ENCODE results near the gene JMY. TPM values are rescaled to one million over a fixed set of nuclear protein-coding genes. Genes with fewer than 3 reads are reported as not detected.

JMY gene
- total RNA-seq, 1 donor from 2014 or later: 12.0 TPM

- intact Hi-C loops (cut with DNase I): no loop called here
Observed at GRCh38 chr5:79255786-79256557, 20.0 kb downstream of the JMY start.

DNA sequence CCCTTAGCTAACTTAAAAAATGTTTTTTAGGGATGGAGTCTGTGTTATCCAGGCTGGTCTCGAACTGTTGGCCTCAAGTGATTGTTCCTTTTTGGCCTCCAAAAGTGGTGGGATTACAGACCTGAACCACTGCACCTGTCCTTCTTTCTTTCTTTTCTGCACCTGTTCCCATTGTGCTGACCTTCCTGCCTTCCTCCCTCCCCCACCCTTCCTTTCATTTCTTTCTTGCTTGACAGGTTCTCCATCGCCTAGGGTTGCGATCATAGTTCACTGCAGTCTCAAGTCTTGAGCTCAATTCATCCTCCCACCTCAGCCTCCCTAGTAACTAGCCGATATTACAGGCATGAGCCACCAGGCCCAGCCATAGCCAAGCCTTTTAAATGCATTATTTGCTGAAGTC is 20.6 kb downstream of the JMY start:
- TF ChIP-seq POLR2A (IDR thresholded peaks at IDR 0.05) (no peak), POLR2AphosphoS5 (IDR thresholded peaks at IDR 0.05; ENCODE audit: insufficient read depth in 1 of 2, low read depth in 1 of 2) (no peak)
- TF ChIP-seq, protein P1, sequence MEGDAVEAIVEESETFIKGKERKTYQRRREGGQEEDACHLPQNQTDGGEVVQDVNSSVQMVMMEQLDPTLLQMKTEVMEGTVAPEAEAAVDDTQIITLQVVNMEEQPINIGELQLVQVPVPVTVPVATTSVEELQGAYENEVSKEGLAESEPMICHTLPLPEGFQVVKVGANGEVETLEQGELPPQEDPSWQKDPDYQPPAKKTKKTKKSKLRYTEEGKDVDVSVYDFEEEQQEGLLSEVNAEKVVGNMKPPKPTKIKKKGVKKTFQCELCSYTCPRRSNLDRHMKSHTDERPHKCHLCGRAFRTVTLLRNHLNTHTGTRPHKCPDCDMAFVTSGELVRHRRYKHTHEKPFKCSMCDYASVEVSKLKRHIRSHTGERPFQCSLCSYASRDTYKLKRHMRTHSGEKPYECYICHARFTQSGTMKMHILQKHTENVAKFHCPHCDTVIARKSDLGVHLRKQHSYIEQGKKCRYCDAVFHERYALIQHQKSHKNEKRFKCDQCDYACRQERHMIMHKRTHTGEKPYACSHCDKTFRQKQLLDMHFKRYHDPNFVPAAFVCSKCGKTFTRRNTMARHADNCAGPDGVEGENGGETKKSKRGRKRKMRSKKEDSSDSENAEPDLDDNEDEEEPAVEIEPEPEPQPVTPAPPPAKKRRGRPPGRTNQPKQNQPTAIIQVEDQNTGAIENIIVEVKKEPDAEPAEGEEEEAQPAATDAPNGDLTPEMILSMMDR (IDR thresholded peaks at IDR 0.05): no peak
- intact Hi-C loops (cut with DNase I): no loop called here
- Histone ChIP-seq H3K4me3 (no peak overlapping the region), H3K4me1 (peaks cover 35% of the 10 kb centered on the region), H3K9me3 (no peaks in the 10 kb centered on the region), H3K27me3 (no peaks in the 10 kb centered on the region), H3K27ac (no peak overlapping the region), H3K36me3 (no peaks in the 10 kb centered on the region)
- peak in 1 of 2 donors; percentile 56 for DNase-seq (ENCODE audit: extremely low spot score in 2 of 2)

More at GRCh38 chr5:79255786-79256557, 20.0 kb downstream of the JMY start:
- Histone ChIP-seq H3K27ac (no peak overlapping the region), H3K9me3 (no peaks in the 10 kb centered on the region), H3K27me3 (no peaks in the 10 kb centered on the region), H3K4me3 (no peak overlapping the region), H3K4me1 (peaks cover 35% of the 10 kb centered on the region), H3K36me3 (no peaks in the 10 kb centered on the region)
- peak in 1 of 2 donors; percentile 80 for DNase-seq (ENCODE audit: extremely low spot score in 2 of 2)
- TF ChIP-seq POLR2A (IDR thresholded peaks at IDR 0.05): no peak
- TF ChIP-seq POLR2AphosphoS5 (IDR thresholded peaks at IDR 0.05; ENCODE audit: insufficient read depth in 1 of 2, low read depth in 1 of 2): no peak
- TF ChIP-seq, protein P1 (IDR thresholded peaks at IDR 0.05): no peak

GRCh38 chr5:79257314-79257713 is 21.4 kb downstream of the JMY start:
- TF ChIP-seq, protein P1 (IDR thresholded peaks at IDR 0.05): no peak
- no peak for TF ChIP-seq POLR2AphosphoS5 (IDR thresholded peaks at IDR 0.05; ENCODE audit: insufficient read depth in 1 of 2, low read depth in 1 of 2)
- no peak for TF ChIP-seq POLR2A (IDR thresholded peaks at IDR 0.05)
- no peak overlapping the region for H3K27ac ChIP-seq
- intact Hi-C loops (cut with DNase I): no loop called here

GRCh38 chr5:79258801-79259200 is 22.9 kb downstream of the JMY start:
- no peaks in the 10 kb centered on the region for H3K36me3 ChIP-seq
- H3K4me1 ChIP-seq: peaks cover 35% of the 10 kb centered on the region
- DNase-seq (ENCODE audit: extremely low spot score in 2 of 2): no peak
- no peak overlapping the region for H3K27ac ChIP-seq
- H3K4me3 ChIP-seq: no peak overlapping the region
- no peaks in the 10 kb centered on the region for H3K27me3 ChIP-seq
- no peaks in the 10 kb centered on the region for H3K9me3 ChIP-seq
- intact Hi-C loops (cut with DNase I): no loop called here
- TF ChIP-seq POLR2A (IDR thresholded peaks at IDR 0.05) (no peak), POLR2AphosphoS5 (IDR thresholded peaks at IDR 0.05; ENCODE audit: insufficient read depth in 1 of 2, low read depth in 1 of 2) (no peak)
- TF ChIP-seq, protein P1 (IDR thresholded peaks at IDR 0.05): no peak

More at GRCh38 chr5:79257314-79257713, 21.4 kb downstream of the JMY start:
- Histone ChIP-seq H3K4me3 (no peak overlapping the region), H3K36me3 (no peaks in the 10 kb centered on the region), H3K9me3 (no peaks in the 10 kb centered on the region), H3K27me3 (no peaks in the 10 kb centered on the region), H3K4me1 (peaks cover 35% of the 10 kb centered on the region)
- peak in 1 of 2 donors; percentile 65 for DNase-seq (ENCODE audit: extremely low spot score in 2 of 2)

- no peak for TF ChIP-seq POLR2AphosphoS5 (IDR thresholded peaks at IDR 0.05; ENCODE audit: insufficient read depth in 1 of 2, low read depth in 1 of 2)
- TF ChIP-seq, protein P1 (IDR thresholded peaks at IDR 0.05): no peak
- TF ChIP-seq POLR2A (IDR thresholded peaks at IDR 0.05): no peak
- intact Hi-C loops (cut with DNase I): no loop called here
- Histone ChIP-seq H3K36me3 (no peaks in the 10 kb centered on the region), H3K27me3 (no peaks in the 10 kb centered on the region), H3K27ac (no peak overlapping the region), H3K9me3 (no peaks in the 10 kb centered on the region), H3K4me3 (no peak overlapping the region), H3K4me1 (peaks cover 35% of the 10 kb centered on the region)
- DNase-seq (ENCODE audit: extremely low spot score in 2 of 2): no peak
Observed at GRCh38 chr5:79259383-79259782, 23.5 kb downstream of the JMY start.
